Skeletal muscle tissue (tissue), 4 donors: ENCODE results near the gene PARVB. TPM values are rescaled to one million over a fixed set of nuclear protein-coding genes. Genes with fewer than 3 reads are reported as not detected.

Experiments used
- H3K27ac ChIP-seq: one replicate; pipeline ENCODE4 v1.7.0; 2013; ENCODE audit warnings: mild to moderate bottlenecking, low read depth, low read length, inconsistent platforms
- H3K27me3 ChIP-seq, 3 donors: one replicate each; pipeline ENCODE4 v1.7.0; 2013; ENCODE audit warnings: low read length in 3 of 3; ENCODE audit not compliant: control insufficient read depth in 3 of 3, insufficient read depth in 3 of 3
- H3K36me3 ChIP-seq, 3 donors: one replicate each; pipeline ENCODE4 v1.7.0; 2013; ENCODE audit warnings: low read length in 3 of 3; ENCODE audit not compliant: control insufficient read depth in 3 of 3, insufficient read depth in 3 of 3
- H3K4me1 ChIP-seq, 3 donors: one replicate each; pipeline ENCODE4 v1.7.0; 2013; ENCODE audit warnings: low read length in 3 of 3, mild to moderate bottlenecking in 3 of 3; ENCODE audit not compliant: control insufficient read depth in 3 of 3, insufficient read depth in 3 of 3
- H3K4me3 ChIP-seq, 3 donors: one replicate each; pipeline ENCODE4 v1.7.0; 2013; ENCODE audit warnings: low read length in 3 of 3
- H3K9ac ChIP-seq, 3 donors: one replicate each; pipeline ENCODE4 v1.7.0; 2013; ENCODE audit warnings: low read length in 3 of 3, mild to moderate bottlenecking in 3 of 3, moderate library complexity in 2 of 3, low read depth in 1 of 3
- H3K9me3 ChIP-seq, 3 donors: one replicate each; pipeline ENCODE4 v1.7.0; 2013; ENCODE audit warnings: low read length in 3 of 3; ENCODE audit not compliant: control insufficient read depth in 3 of 3
- total RNA-seq: library from RNA; depleted of rRNA; stranded (reverse); fragments of >200 nt; gene quantifications from one replicate; pipeline ENCODE4 v1.2.3, GENCODE V29; 2014
- donor health status: Osteomylitis.

The PARVB gene
- total RNA-seq, 1 donor from 2014 or later = 11.0 TPM

DNA sequence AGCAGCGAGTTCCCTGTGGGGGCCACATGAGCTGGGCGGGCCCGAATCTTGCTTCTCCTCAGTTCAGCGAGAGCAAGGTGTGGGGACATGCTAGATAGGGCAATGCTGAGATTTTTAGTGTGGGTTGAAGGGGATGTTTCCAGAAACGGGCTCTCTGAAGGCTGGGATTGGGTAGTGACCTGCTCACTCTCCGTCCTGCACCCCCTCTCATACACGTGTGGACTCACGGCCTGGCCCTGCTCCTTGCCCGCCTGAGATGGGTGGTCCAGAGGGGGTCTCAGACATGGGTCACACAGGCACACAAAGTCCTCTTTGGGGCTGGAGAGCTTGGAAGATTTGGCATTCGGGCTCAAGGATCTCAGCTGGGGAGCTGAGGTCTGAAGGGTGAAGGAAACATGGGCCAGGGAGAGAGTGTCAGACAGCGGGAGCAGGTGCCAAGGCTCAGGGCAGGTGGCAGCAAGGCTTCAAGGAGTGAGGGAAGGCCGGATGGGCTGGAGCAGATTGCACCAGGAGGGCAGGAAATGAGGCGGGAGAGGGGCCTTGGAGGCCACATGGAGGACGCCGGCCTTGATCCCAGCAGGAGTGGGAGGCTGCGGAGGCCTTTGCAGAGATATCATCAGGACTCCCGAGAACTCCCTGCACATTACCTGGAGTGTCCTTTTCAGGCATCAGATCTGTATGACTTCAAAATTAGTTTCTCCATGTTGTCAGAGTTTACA is 74.1 kb downstream of the PARVB start:
- H3K36me3 ChIP-seq = peaks cover 38 to 51% (median 46%) of the 10 kb centered on the region in 3 donors
- no peaks in the 10 kb centered on the region for H3K27me3 ChIP-seq
- no peak overlapping the region for H3K27ac ChIP-seq
- no peaks in the 10 kb centered on the region for H3K4me1 ChIP-seq
- H3K4me3 ChIP-seq = no peak overlapping the region
- no peaks in the 10 kb centered on the region for H3K9me3 ChIP-seq
- H3K9ac ChIP-seq = no peak overlapping the region

DNA sequence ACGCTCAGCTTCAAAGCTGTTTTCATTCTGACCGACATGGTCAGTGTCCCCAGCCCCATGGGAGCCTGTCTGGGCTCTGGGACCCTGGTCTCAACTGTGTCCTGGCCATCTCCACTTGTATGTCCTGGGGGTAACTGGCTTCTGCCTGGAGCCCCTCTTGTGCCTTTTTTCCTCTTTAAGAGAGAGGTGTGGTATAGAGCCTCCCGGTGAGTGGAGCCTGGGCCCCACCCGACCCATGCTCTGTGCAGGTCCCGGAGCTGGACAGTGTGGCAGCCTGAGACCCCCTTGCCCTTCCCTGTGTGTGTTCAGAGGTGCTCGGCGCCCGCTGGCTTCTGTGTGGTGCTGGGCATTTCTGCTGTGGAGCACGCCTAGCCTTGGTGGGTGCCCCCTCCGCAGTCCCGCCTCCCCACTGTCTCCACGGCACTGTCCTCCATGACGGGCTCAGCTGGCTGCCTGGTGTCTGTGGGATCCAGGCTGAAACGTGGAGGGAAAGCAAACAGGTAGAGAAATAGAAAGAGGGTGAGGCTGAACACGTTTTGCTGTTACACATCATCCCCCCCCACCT is 74.9 kb downstream of the PARVB start:
- Histone ChIP-seq H3K4me3 (no peak overlapping the region), H3K27ac (no peak overlapping the region), H3K9ac (no peak overlapping the region), H3K9me3 (no peaks in the 10 kb centered on the region), H3K27me3 (no peaks in the 10 kb centered on the region), H3K36me3 (peaks cover 40 to 53% (median 52%) of the 10 kb centered on the region in 3 donors), H3K4me1 (no peaks in the 10 kb centered on the region)

GRCh38 chr22:44099696-44100095 is 75.6 kb downstream of the PARVB start:
- no peaks in the 10 kb centered on the region for H3K4me1 ChIP-seq
- H3K9ac ChIP-seq = no peak overlapping the region
- H3K9me3 ChIP-seq = no peaks in the 10 kb centered on the region
- no peaks in the 10 kb centered on the region for H3K27me3 ChIP-seq
- peaks cover 40 to 56% (median 53%) of the 10 kb centered on the region in 3 donors for H3K36me3 ChIP-seq
- no peak overlapping the region for H3K27ac ChIP-seq
- no peak overlapping the region for H3K4me3 ChIP-seq

- no peak overlapping the region for H3K4me3 ChIP-seq
- no peak overlapping the region for H3K27ac ChIP-seq
- no peaks in the 10 kb centered on the region for H3K27me3 ChIP-seq
- H3K36me3 ChIP-seq = peaks cover 43 to 60% (median 54%) of the 10 kb centered on the region in 3 donors
- no peak overlapping the region for H3K9ac ChIP-seq
- no peaks in the 10 kb centered on the region for H3K4me1 ChIP-seq
- no peaks in the 10 kb centered on the region for H3K9me3 ChIP-seq
Observed at GRCh38 chr22:44100411-44100810, 76.3 kb downstream of the PARVB start.

- Histone ChIP-seq H3K9me3 (no peaks in the 10 kb centered on the region), H3K4me3 (no peak overlapping the region), H3K27me3 (no peaks in the 10 kb centered on the region), H3K9ac (no peak overlapping the region), H3K27ac (no peak overlapping the region), H3K4me1 (no peaks in the 10 kb centered on the region), H3K36me3 (peaks cover 33 to 50% (median 44%) of the 10 kb centered on the region in 3 donors)
Observed at GRCh38 chr22:44102121-44102520, 78.0 kb downstream of the PARVB start.

GRCh38 chr22:44102856-44103255 is 78.8 kb downstream of the PARVB start:
- Histone ChIP-seq H3K4me1 (no peaks in the 10 kb centered on the region), H3K4me3 (no peak overlapping the region), H3K36me3 (peaks cover 31 to 46% (median 39%) of the 10 kb centered on the region in 3 donors), H3K27me3 (no peaks in the 10 kb centered on the region), H3K9me3 (no peaks in the 10 kb centered on the region), H3K27ac (no peak overlapping the region), H3K9ac (no peak overlapping the region)

DNA sequence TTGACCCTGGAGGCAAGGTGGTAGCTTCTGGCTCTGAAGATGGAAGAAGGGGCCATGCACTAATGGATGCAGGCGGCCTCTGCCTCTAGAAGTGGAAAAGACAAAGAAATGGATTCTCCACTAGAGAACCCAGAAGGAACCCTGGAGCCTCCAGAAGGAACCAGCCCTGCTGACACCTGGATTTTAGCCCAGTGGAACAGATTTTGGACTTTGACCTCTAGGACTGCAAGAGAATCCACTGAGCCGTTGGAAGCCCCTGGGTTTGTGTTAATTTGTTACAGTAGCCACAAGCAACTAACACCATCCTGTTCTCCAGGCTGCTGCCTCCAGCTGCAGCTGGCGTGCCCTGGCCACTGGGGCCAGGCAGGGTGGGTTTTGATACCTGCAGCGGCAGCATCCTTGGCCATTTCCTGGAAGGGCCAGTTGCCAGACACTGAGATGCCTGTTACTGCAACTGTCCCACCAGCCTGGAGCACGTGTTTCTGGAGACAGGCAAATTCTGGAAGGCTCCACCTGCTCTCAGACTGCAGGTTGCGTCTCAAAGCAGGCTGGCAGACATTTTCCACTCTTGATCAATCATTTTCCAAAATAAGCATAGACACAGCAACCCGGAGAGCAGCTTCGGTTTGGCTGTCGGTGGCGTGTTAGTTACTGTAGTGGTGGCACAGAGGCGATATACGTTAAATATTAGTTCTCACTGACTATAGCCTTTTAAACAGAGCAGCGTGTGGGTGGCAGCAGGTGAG is 79.8 kb downstream of the PARVB start:
- Histone ChIP-seq H3K27me3 (no peaks in the 10 kb centered on the region), H3K4me3 (no peak overlapping the region), H3K36me3 (peaks cover 31 to 46% (median 39%) of the 10 kb centered on the region in 3 donors)

DNA sequence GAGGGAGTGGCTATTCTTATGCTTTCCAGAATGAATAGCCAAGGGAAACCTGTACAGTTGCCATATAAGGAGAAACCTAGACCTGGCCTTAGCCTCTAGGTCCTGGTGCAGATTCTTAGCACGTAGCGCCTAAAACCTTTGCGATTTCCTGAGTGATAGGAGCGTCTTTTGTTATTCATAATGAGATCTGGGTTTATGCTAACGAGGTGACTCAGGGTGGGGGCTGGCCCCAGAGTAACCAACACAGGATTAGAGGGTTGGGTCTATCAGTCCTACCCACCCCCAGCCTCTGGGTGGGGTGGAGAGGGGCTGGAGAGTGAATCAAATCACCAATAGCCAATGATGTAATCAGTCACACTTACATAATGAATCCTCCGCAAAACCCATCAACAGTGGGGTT is 83.2 kb downstream of the PARVB start:
- H3K27ac ChIP-seq = no peak overlapping the region
- H3K9ac ChIP-seq = no peak overlapping the region
- H3K9me3 ChIP-seq = no peaks in the 10 kb centered on the region
- H3K4me1 ChIP-seq = peaks cover 0 to 14% (median 3%) of the 10 kb centered on the region in 3 donors
- H3K4me3 ChIP-seq = no peak overlapping the region
- peaks cover 19 to 28% (median 24%) of the 10 kb centered on the region in 3 donors for H3K36me3 ChIP-seq
- no peaks in the 10 kb centered on the region for H3K27me3 ChIP-seq

More for the DNA sequence above, 79.8 kb downstream of the PARVB start:
- Histone ChIP-seq H3K9me3 (no peaks in the 10 kb centered on the region), H3K9ac (no peak overlapping the region), H3K27ac (no peak overlapping the region), H3K4me1 (peaks cover 0 to 3% (median 0%) of the 10 kb centered on the region in 3 donors)

- H3K9ac ChIP-seq = no peak overlapping the region
- H3K36me3 ChIP-seq = peaks cover 19 to 25% (median 21%) of the 10 kb centered on the region in 3 donors
- no peak overlapping the region for H3K27ac ChIP-seq
Observed at GRCh38 chr22:44108076-44108475, 84.0 kb downstream of the PARVB start.

More at GRCh38 chr22:44108076-44108475, 84.0 kb downstream of the PARVB start:
- Histone ChIP-seq H3K4me1 (peaks cover 0 to 16% (median 5%) of the 10 kb centered on the region in 3 donors), H3K9me3 (no peaks in the 10 kb centered on the region), H3K4me3 (no peak overlapping the region), H3K27me3 (no peaks in the 10 kb centered on the region)
